ENCODE data around the gene TEX35.

DNA sequence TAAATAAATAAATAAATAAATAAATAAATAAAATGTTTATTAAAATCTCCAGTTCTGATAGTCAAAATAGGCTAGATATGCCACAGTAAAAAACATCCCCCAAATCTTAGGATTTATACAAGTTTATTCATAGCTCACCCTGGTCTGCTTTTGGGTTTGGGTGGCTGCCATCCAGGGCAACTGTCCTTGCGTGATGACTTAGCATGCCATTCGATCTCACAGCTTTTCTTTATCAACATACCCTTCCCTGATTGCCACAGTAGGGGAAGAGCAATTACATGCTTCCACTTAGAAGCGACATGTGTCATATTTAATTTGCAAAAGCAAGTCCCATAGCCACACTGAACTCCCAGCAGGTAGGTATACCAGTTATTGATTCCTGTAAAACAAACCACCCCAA lies 52.7 kb downstream of the TEX35 start:
- TF ChIP-seq, protein P1, sequence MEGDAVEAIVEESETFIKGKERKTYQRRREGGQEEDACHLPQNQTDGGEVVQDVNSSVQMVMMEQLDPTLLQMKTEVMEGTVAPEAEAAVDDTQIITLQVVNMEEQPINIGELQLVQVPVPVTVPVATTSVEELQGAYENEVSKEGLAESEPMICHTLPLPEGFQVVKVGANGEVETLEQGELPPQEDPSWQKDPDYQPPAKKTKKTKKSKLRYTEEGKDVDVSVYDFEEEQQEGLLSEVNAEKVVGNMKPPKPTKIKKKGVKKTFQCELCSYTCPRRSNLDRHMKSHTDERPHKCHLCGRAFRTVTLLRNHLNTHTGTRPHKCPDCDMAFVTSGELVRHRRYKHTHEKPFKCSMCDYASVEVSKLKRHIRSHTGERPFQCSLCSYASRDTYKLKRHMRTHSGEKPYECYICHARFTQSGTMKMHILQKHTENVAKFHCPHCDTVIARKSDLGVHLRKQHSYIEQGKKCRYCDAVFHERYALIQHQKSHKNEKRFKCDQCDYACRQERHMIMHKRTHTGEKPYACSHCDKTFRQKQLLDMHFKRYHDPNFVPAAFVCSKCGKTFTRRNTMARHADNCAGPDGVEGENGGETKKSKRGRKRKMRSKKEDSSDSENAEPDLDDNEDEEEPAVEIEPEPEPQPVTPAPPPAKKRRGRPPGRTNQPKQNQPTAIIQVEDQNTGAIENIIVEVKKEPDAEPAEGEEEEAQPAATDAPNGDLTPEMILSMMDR (IDR thresholded peaks at IDR 0.05; ENCODE audit: low read depth, low read length, missing input control): no peak
- TF ChIP-seq YY1 (IDR thresholded peaks at IDR 0.05) (no peak), RAD21 (IDR thresholded peaks at IDR 0.05) (no peak), SP1 (IDR thresholded peaks at IDR 0.05) (no peak), JUND (IDR thresholded peaks at IDR 0.05) (no peak), TAF1 (conservative IDR thresholded peaks at IDR 0.05) (no peak), GABPA (IDR thresholded peaks at IDR 0.05 in 1 of 2, conservative IDR thresholded peaks at IDR 0.05 in 1 of 2) (no peak), RXRA (IDR thresholded peaks at IDR 0.05) (no peak), HNF4A (conservative IDR thresholded peaks at IDR 0.05) (no peak), FOXA2 (IDR thresholded peaks at IDR 0.05) (no peak)
- TF ChIP-seq, protein P2, sequence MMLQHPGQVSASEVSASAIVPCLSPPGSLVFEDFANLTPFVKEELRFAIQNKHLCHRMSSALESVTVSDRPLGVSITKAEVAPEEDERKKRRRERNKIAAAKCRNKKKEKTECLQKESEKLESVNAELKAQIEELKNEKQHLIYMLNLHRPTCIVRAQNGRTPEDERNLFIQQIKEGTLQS (IDR thresholded peaks at IDR 0.05): no peak
- TF ChIP-seq, protein P3, sequence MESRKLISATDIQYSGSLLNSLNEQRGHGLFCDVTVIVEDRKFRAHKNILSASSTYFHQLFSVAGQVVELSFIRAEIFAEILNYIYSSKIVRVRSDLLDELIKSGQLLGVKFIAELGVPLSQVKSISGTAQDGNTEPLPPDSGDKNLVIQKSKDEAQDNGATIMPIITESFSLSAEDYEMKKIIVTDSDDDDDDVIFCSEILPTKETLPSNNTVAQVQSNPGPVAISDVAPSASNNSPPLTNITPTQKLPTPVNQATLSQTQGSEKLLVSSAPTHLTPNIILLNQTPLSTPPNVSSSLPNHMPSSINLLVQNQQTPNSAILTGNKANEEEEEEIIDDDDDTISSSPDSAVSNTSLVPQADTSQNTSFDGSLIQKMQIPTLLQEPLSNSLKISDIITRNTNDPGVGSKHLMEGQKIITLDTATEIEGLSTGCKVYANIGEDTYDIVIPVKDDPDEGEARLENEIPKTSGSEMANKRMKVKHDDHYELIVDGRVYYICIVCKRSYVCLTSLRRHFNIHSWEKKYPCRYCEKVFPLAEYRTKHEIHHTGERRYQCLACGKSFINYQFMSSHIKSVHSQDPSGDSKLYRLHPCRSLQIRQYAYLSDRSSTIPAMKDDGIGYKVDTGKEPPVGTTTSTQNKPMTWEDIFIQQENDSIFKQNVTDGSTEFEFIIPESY (IDR thresholded peaks at IDR 0.05): no peak
- TF ChIP-seq, protein P4, sequence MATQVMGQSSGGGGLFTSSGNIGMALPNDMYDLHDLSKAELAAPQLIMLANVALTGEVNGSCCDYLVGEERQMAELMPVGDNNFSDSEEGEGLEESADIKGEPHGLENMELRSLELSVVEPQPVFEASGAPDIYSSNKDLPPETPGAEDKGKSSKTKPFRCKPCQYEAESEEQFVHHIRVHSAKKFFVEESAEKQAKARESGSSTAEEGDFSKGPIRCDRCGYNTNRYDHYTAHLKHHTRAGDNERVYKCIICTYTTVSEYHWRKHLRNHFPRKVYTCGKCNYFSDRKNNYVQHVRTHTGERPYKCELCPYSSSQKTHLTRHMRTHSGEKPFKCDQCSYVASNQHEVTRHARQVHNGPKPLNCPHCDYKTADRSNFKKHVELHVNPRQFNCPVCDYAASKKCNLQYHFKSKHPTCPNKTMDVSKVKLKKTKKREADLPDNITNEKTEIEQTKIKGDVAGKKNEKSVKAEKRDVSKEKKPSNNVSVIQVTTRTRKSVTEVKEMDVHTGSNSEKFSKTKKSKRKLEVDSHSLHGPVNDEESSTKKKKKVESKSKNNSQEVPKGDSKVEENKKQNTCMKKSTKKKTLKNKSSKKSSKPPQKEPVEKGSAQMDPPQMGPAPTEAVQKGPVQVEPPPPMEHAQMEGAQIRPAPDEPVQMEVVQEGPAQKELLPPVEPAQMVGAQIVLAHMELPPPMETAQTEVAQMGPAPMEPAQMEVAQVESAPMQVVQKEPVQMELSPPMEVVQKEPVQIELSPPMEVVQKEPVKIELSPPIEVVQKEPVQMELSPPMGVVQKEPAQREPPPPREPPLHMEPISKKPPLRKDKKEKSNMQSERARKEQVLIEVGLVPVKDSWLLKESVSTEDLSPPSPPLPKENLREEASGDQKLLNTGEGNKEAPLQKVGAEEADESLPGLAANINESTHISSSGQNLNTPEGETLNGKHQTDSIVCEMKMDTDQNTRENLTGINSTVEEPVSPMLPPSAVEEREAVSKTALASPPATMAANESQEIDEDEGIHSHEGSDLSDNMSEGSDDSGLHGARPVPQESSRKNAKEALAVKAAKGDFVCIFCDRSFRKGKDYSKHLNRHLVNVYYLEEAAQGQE (IDR thresholded peaks at IDR 0.05): no peak
- TF ChIP-seq, protein P5, sequence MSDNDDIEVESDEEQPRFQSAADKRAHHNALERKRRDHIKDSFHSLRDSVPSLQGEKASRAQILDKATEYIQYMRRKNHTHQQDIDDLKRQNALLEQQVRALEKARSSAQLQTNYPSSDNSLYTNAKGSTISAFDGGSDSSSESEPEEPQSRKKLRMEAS (IDR thresholded peaks at IDR 0.05): no peak
